Stomach (tissue), 9 donors: ENCODE data around the gene CCDC116. TPM values are rescaled to one million over a fixed set of nuclear protein-coding genes. Genes with fewer than 3 reads are reported as not detected.

Experiments used
- DNase-seq, 2 donors: peaks; one replicate each; pipeline versions ENCODE4 v3.0.0 to v3.0.0-alpha.2; 2013 to 2019
- H3K27ac ChIP-seq, 5 donors: fragments of 200-600 bp in 4 of 5; sonication (generic) in 4 of 5; one replicate each; pipeline ENCODE4 v1.5.1; 2013 to 2019; ENCODE audit warnings: mild to moderate bottlenecking in 1 of 5, moderate library complexity in 1 of 5
- H3K27me3 ChIP-seq, 3 donors: fragments of 200-600 bp; sonication (generic); one replicate each; pipeline ENCODE4 v1.5.1; 2017 to 2019; ENCODE audit warnings: mixed run types in 1 of 3
- H3K36me3 ChIP-seq, 4 donors: fragments of 200-600 bp; sonication (generic); 1 replicate in 3 of 4; 2 replicates in 1 of 4; pipeline ENCODE4 v1.5.1; 2016 to 2019
- H3K4me1 ChIP-seq, 4 donors: fragments of 200-600 bp; sonication (generic); one replicate each; pipeline ENCODE4 v1.5.1; 2016 to 2019
- H3K4me3 ChIP-seq, 4 donors: fragments of 200-600 bp; sonication (generic) in 3 of 4; one replicate each; pipeline ENCODE4 v1.5.1; 2016 to 2019; ENCODE audit warnings: mild to moderate bottlenecking in 1 of 4
- H3K9me3 ChIP-seq, 4 donors: fragments of 200-600 bp; sonication (generic); one replicate each; pipeline ENCODE4 v1.5.1; 2016 to 2019
- CTCF ChIP-seq, 7 experiments: fragments of 450-650 bp in 4 of 7; fragments of 200-600 bp in 3 of 7; sonication (generic) in 3 of 7; IDR thresholded peaks; one replicate each; pipeline ENCODE4 v1.5.1; 2016 to 2019; ENCODE audit warnings: antibody characterized with exemption in 7 of 7, control low read depth in 2 of 7, mild to moderate bottlenecking in 1 of 7
- EP300 ChIP-seq: sonication (generic); formaldehyde crosslinking; IDR thresholded peaks from one replicate; pipeline ENCODE4 v1.6.1; 2017; ENCODE audit warnings: antibody characterized with exemption
- POLR2A ChIP-seq, 4 donors: fragments of 450-650 bp; IDR thresholded peaks; one replicate each; pipeline ENCODE4 v1.6.1; 2016; ENCODE audit warnings: antibody characterized with exemption in 4 of 4, control low read depth in 2 of 4, mild to moderate bottlenecking in 1 of 4, moderate library complexity in 1 of 4
- POLR2AphosphoS5 ChIP-seq, 3 donors: sonication (generic); formaldehyde crosslinking; IDR thresholded peaks; one replicate each; pipeline ENCODE4 v1.6.1; 2016; ENCODE audit warnings: antibody characterized with exemption in 3 of 3
- WGBS, 5 donors: extraction: QIAGEN DNeasy Blood & Tissue Kit in 3 of 5; methylation state at CpG; one replicate each; pipeline versions ENCODE4 v1.1.5 to v1.1.7; 2013 to 2018; 5-methylcytosine and 5-hydroxymethylcytosine counted together
- intact Hi-C: fragments of 100-400 bp; cut with DNase I; formaldehyde crosslinking; loops from one replicate; pipeline ENCODE4 v1.15.1; 2023; ENCODE audit warnings: low total_unique reads
- polyA plus RNA-seq, 3 donors: library from polyadenylated mRNA; stranded (reverse); fragments of 200-250 nt; gene quantifications; one replicate each; pipeline ENCODE4 v1.2.3, GENCODE V29; 2013
- total RNA-seq, 5 donors: library from RNA; depleted of rRNA; stranded (reverse); fragments of >200 nt; gene quantifications; one replicate each; pipeline versions ENCODE4 v1.1.0 to v1.2.3, GENCODE V29; 2014 to 2016
- donor health status: healthy with polysubstance abuse.
- donor health status: Bipolar disorder and iron deficiency.
- donor health status: healthy.

Gene CCDC116
- total and polyA plus RNA-seq, 8 donors: 0.25 to 0.48 TPM; not detected in 6

GRCh38 chr22:21660904-21661303, 28.3 kb downstream of the CCDC116 start:
- Histone ChIP-seq H3K9me3 (no peaks in the 10 kb centered on the region), H3K36me3 (no peaks in the 10 kb centered on the region), H3K27ac (no peak overlapping the region), H3K27me3 (peaks cover 0 to 16% (median 0%) of the 10 kb centered on the region in 3 donors), H3K4me1 (peaks cover 4 to 28% (median 24%) of the 10 kb centered on the region in 4 donors), H3K4me3 (no peak overlapping the region)
- no peak for DNase-seq
- TF ChIP-seq POLR2A (IDR thresholded peaks at IDR 0.05) (no peak), POLR2AphosphoS5 (IDR thresholded peaks at IDR 0.05) (no peak), EP300 (no peak), CTCF (IDR thresholded peaks at IDR 0.05) (no peak)
- WGBS, 5 donors: 76 to 94% (median 80%) methylated on average over 7 of the region's 7 CpGs
- intact Hi-C loops: no loop called here

GRCh38 chr22:21661991-21662390, 29.4 kb downstream of the CCDC116 start:
- 86 to 97% (median 95%) methylated on average over 5 of the region's 5 CpGs for WGBS, 5 donors
- H3K4me1 ChIP-seq: peaks cover 4 to 26% (median 25%) of the 10 kb centered on the region in 4 donors
- intact Hi-C loops: no loop called here
- no peaks in the 10 kb centered on the region for H3K36me3 ChIP-seq
- no peaks in the 10 kb centered on the region for H3K9me3 ChIP-seq
- H3K4me3 ChIP-seq: no peak overlapping the region
- TF ChIP-seq POLR2AphosphoS5 (IDR thresholded peaks at IDR 0.05): no peak
- no peak for TF ChIP-seq POLR2A (IDR thresholded peaks at IDR 0.05)
- TF ChIP-seq EP300: no peak
- TF ChIP-seq CTCF (IDR thresholded peaks at IDR 0.05): no peak
- DNase-seq: no peak
- peaks cover 0 to 14% (median 0%) of the 10 kb centered on the region in 3 donors for H3K27me3 ChIP-seq
- H3K27ac ChIP-seq: no peak overlapping the region

GRCh38 chr22:21663738-21664137, 31.2 kb downstream of the CCDC116 start:
- H3K36me3 ChIP-seq: no peaks in the 10 kb centered on the region
- 86 to 97% (median 90%) methylated on average over 2 of the region's 2 CpGs for WGBS, 5 donors
- intact Hi-C loops: no loop called here
- H3K9me3 ChIP-seq: no peaks in the 10 kb centered on the region
- H3K4me1 ChIP-seq: peaks cover 4 to 24% (median 20%) of the 10 kb centered on the region in 4 donors
- no peaks in the 10 kb centered on the region for H3K27me3 ChIP-seq
- TF ChIP-seq EP300 (no peak), POLR2A (IDR thresholded peaks at IDR 0.05) (no peak)
- H3K4me3 ChIP-seq: no peak overlapping the region
- no peak overlapping the region for H3K27ac ChIP-seq
- DNase-seq: no peak

- Histone ChIP-seq H3K9me3 (no peaks in the 10 kb centered on the region), H3K27ac (peak overlapping the region; percentile 92 to 95 (median 95)), H3K27me3 (no peaks in the 10 kb centered on the region), H3K36me3 (peaks cover 4 to 13% (median 12%) of the 10 kb centered on the region in 4 donors), H3K4me1 (peaks cover 4 to 32% (median 28%) of the 10 kb centered on the region in 4 donors), H3K4me3 (peak overlapping the region; percentile 61 to 83 (median 75))
- no peak for TF ChIP-seq EP300
- TF ChIP-seq POLR2AphosphoS5 (IDR thresholded peaks at IDR 0.05): no peak
- no peak for TF ChIP-seq CTCF (IDR thresholded peaks at IDR 0.05)
- no peak for TF ChIP-seq POLR2A (IDR thresholded peaks at IDR 0.05)
- peak in 1 of 2 donors; percentile 9 for DNase-seq
- 68 to 74% (median 72%) methylated on average over 25 to 26 of the region's 26 CpGs for WGBS, 5 donors
- intact Hi-C loops: no loop called here
Measured at GRCh38 chr22:21665047-21665851, 32.7 kb downstream of the CCDC116 start.

GRCh38 chr22:21666786-21667185, 34.2 kb downstream of the CCDC116 start:
- no peak for DNase-seq
- intact Hi-C loops: no loop called here
- Histone ChIP-seq H3K36me3 (peaks cover 18 to 29% (median 27%) of the 10 kb centered on the region in 4 donors), H3K27ac (peak overlapping the region in 4 of 5 donors; percentile 92 to 95 (median 94)), H3K9me3 (no peaks in the 10 kb centered on the region), H3K4me1 (peaks cover 4 to 32% (median 28%) of the 10 kb centered on the region in 4 donors), H3K27me3 (no peaks in the 10 kb centered on the region), H3K4me3 (peak overlapping the region; percentile 61 to 83 (median 75))
- 32 to 53% (median 35%) methylated on average over 16 of the region's 16 CpGs for WGBS, 5 donors
- no peak for TF ChIP-seq POLR2A (IDR thresholded peaks at IDR 0.05)
- no peak for TF ChIP-seq EP300
- TF ChIP-seq POLR2AphosphoS5 (IDR thresholded peaks at IDR 0.05): no peak
- TF ChIP-seq CTCF (IDR thresholded peaks at IDR 0.05): no peak
